GM18868 (cell line): ENCODE data around the gene PPP2R5E.
"Not testable (repeated sequence)": the region's sequence is repeated elsewhere in the genome, so short reads cannot be mapped to it uniquely, and the experiment has no call there.

ENCODE experiments used
- ATAC-seq: cut with Tn5 transposase; IDR thresholded peaks from one replicate; pipeline ENCODE4 v1.9.1; 2021; ENCODE audit warnings: mild to moderate bottlenecking, moderate library complexity; ENCODE audit not compliant: unreplicated experiment

Gene PPP2R5E

DNA sequence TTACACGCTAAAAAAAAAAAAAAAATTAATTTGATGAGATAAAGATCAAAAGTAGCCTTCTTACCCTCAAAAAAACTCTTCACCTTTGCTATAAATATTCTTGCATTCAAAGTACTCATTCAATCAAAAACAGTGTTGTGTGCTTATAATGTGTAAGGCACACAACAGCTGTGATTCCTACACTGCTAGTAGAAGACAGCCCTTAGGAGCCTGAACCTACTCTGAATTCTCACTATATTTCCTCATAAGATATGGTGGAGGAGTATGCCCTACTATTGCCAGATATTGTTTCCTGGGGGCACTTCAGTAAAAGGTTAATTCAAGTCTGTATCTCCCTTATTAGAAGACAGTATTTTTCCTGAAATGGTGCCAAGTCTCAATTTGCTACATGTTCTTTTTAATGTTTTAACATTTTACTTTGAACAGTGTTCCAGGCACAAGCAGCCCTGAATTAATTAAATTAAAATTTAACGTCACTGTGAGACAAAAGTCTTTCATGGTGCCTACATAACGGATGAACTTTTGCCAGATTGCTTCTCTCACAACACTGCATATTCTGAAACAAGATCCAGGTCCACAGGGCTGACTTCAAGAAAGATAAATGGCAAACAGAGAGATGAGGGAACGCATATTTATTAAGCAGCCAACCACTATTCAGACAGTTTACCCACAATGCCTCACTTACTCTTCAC is 19.3 kb downstream of the PPP2R5E start:
- ATAC-seq, result no peak

DNA sequence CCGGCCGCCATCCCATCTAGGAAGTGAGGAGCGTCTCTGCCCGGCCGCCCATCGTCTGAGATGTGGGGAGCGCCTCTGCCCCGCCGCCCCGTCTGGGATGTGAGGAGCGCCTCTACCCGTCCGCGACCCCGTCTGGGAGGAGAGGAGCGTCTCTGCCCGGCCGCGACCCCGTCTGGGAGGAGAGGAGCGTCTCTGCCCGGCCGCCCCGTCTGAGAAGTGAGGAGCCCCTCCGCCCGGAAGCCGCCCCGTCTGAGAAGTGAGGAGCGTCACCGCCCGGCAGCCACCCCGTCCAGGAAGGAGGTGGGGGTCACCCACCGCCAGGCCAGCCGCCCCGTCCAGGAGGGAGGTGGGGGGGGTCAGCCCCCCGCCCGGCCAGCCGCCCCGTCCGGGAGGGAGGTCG is 20.7 kb downstream of the PPP2R5E start:
- not testable (repeated sequence) for ATAC-seq

DNA sequence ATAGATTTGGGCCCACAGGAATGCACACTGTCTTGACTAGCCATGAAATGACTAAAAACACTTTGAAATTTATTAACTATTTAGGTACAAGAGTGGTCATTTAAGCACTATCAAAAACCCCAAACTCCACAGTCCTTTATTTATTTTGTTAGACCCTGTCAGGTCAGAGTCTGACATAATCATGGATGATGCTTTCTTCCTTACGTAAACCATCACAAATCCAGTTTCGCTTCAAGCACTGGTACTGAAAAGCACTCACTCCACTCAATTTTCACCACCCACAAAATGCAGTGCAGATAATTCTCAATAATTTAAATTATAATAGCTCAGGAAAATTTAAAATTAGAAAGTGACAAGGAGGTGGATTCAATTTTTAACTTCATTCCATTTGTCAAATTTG is 25.8 kb downstream of the PPP2R5E start:
- no peak for ATAC-seq

DNA sequence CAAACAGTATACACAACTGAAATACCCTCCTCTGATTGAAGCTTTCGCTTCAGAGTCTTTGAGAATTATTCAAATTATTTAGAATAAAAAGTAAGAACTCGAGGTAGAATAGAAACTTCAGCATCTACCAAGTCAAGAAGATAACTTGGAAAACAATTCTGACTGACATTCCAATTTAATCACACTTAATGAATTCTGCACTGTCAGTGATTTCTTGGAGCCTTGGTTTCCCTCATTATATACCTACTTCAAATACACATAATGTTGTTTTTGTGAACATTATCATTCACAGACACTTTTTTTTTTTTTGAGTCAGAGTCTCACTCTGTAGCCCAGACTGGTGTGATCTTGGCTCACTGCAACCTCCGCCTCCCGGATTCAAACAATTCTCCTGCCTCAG is 27.9 kb downstream of the PPP2R5E start:
- no peak for ATAC-seq

DNA sequence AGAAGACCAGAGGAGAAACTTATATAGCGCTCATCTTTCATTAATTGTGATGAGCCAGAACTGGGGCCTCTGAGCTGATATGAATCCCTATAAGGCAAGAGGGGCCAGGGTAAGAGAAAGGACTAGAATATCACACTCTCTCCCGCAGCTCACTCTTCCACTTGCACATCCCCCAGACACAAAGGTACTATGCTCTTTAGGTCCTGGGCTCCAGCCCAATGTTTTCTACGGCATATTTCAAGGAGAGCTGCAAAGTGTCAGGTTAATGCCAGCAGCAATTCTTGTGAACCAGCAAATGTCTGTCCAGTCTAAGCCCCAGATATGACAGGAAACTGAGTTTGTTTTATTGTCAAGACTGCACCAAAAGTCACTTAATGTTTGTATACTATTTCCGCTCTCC is 29.4 kb downstream of the PPP2R5E start:
- no peak for ATAC-seq

DNA sequence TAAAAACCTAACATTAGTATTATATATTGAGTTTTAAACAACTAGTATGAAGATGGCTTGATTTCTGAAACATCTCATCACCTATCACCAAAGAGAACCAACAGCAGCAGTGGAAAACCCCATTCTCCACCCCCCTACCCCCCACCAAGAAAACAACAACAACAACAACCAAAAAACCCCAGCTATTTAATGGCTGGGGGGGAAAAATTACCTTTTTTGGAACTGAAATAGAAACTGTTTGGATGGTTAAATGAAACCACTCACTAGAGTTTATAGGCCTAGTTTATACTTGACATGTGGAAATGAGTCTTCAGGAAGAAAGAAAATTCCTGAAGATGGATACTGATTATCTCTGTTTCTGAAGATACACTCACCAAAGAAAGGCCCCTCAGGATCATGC is 30.3 kb downstream of the PPP2R5E start:
- peak; percentile 47 for ATAC-seq

DNA sequence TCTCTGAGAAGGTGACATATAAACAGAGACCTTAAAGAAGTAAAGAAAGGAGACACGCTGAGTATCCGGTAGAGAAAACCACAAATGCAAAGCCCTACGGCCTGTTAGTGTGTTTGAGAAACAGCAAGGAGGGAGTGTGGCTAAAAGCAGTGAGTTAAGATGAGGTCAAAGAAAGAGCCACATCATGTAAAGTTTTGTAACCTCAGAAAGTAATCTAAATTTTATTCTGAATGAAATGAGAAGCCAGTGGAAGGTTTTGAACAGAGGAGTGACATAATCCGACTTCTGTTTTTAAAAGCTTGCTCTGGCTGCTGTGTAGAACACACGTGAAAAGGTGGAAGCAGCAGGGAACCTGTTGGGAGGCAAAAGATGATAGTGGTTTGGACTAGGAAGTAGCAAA is 32.6 kb downstream of the PPP2R5E start:
- peak; percentile 63 for ATAC-seq

DNA sequence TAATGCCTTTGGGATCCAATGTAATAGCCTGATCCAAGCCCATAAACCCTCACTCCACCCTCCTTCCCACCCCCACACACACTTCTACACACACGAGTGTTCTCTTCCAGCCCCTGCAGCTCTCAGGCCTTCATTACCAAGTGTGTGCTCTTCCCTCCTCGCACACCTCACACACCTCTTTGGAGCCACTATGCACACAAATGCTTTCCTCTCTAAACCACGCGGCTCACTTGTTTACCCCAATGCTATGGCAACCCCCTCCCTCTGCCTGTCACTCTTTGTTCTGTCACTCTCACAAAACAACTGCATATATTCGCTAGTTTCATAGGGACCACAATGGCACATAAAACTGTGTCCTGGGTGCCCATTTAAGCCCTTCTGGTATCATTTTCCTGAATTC is 35.1 kb downstream of the PPP2R5E start:
- ATAC-seq, result no peak

DNA sequence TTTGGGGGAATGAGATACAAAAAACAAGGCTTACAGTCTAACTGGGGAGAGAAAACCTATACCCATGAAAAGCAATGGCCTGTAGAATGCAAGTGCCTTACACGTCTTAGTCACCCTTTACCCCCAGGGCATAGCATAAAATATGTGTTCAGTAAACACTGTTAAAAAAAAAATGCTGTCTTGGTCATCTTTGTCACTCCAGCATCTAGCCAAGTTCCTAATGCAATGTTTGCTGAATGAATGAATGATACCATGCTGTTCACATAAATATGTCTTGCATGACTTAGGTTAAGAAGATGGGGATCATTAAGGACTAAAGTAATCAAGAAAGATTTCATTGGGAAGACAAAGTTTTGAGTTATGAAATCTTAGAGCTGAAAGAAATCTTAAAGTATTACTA is 38.5 kb downstream of the PPP2R5E start:
- ATAC-seq, result no peak

DNA sequence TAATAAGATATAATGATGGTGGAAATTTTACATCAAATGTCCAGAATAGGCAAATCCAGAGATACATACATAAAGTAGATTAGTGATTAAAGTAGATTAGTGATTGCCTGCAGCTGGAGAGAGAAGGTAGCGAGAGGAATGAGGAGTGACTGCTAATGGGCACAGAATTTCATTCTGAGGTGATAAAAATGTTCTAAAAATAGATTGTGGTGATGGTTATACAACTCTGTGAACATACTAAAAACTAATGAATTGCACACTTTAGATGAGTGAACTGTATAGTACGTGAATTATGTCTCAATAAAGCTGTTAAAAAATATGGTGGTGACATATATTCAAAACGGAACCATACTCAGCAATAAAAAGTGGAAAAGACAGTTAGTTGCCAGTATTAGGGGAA is 41.7 kb downstream of the PPP2R5E start:
- no peak for ATAC-seq

DNA sequence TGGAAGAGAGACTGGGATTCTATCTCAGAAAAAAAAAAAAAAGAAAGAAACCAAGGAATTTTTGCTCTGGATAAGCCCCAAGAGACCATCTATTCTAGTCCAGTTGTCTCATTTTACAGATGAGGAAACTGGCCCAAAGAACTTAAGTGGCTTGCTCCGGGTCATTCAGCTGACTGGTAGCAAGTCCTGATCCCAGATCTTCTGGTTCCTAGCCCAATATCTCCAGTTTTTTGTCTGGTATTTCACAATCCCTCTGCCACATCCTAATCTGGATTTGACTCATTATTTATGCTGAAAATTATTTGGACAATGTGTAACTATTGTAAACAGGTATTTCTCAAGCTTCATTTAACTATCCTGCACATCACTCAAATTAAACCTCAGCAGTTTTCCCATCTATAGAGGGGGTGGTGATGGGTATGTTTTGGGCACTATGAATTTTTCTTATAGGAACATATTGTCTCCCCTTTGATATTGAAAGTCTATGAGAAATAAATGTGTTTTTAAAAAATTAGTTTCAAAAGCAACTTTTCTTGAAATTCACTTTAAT is 43.4 kb downstream of the PPP2R5E start:
- ATAC-seq, result no peak

DNA sequence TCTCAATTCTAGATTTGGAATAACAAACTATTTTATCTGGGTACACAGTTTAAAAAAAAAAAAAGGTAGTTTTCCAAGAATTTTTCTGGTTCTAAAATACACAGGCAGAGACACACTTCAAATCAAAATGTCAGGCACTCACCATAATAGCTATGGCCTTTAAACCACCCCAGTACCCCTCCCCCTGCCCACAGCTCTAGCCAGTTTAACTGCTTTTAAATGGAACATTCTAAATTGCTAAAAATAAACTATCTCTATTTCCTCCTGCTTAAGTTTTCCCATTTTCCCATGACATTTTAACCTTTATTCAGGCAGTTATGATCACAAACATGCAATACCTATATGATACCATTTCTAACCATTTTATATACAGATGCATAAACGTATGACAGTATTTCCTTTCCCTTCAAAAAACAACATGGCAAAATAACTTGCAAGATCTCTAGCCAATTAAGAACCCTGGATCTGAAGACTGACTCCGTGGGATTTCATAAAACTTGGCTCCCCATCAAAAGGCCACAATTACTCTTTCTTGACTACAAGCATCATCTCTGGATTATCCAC is 46.3 kb downstream of the PPP2R5E start:
- ATAC-seq, result no peak

DNA sequence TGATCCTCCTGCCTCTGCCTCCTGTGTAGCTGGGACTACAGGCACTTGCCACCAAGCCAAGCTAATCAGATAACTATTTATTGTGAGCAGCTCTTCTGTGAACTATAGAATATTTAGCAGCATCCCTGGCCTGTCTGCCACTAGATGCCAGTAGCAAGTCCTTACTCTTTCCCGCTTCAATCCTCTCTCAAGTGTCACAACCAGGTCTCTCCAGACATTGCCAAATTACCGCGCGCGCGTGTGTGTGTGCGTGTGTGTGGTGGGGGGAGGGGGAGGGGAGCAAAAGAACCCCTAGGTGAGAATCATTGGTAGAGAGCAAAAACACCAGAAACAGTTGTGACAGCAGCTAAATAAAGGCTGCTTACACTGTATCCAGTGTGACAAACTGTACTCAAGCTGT is 49.9 kb downstream of the PPP2R5E start:
- no peak for ATAC-seq

DNA sequence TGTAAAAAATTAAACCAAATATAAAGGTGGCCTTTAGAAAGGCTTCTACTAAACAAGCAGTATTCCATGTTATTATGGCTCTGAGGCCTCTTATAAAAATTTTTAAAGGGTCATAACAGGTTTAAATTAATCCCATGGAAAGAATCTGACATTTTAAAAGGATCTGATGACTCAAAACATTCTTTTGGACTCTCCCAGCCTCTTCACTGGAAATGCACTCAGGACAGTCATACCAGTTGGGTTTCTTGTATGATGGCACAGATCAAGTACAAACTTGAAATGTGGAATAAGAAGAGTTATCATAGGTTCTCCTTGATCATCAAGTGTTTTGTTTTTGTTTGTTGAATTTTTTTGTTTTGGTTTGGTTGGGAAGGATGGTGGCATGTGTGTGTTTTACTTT is 50.8 kb downstream of the PPP2R5E start:
- ATAC-seq, result no peak

DNA sequence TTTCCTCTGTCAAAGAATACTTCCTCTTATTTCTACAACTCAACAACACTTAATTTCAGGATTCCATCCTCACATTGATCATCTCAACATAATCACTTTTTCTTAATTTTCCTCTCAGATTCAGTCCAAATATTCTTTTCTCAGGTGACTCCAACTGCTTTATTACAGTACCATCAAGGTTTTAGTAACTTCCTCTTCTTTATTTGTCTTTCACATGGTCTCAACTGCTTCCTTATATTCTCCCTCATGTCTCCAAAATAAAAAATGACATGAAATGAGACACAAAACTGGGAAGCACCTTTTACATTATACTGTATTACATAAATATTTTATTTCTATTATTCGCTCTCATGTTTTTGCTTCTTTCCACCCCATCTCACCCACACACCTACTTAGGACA is 55.5 kb downstream of the PPP2R5E start:
- ATAC-seq, result no peak

DNA sequence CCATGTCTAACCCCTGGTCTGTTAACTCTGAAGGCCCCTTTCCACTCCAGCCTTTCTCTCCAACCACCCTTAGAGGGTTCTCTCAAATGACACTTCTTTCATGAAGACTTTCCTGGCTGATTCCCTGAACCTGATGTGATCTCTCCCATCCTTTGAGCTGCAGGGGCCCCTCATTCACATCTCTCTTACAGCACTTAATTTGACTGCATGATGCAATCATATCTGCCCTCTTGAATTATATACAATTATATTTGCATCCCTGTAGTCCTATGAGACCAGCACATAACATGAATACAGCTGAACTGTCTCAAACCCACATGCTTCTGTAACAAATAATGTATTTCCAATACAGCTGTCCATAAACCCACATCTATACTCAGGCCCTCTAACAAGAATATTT is 56.4 kb downstream of the PPP2R5E start:
- ATAC-seq, result no peak

DNA sequence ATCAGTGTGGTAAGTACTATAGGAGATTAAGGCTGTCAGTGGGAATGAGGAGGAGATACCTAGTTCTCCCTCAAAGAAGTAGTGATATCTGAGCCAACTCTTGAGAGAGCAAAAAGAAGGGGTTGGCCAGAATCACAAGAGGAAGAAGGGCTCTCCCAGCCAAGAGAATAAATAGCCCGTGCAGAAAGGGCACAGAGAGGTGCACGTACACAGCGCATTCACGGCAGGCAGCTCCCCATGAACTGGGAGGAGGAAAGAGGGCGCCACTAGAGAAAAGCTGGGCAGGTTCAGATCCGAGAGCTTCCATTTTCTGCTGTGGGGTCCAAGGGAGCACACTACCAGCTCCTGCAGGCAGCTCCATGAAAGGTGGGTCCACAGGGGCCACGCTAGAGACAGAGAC is 59.9 kb downstream of the PPP2R5E start:
- ATAC-seq, result no peak

DNA sequence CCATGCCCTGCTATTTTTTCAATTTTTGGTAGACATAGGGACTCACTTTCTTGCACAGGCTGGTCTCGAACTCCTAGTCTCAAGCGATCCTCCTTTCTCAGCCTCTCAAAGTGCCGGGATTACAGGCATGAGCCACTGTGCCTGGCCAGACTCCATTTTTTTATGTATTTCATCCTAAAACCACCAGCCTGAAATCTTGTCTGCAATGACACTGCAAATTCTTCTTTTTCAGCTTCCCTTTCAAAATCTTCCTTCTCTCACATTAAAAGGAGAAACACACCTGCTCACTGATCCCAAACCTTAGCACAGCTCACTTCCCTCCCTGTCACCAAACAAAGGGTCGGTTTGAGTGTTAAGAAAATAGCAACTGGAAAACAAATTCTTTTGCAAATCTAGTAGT is 62.6 kb downstream of the PPP2R5E start:
- ATAC-seq, result no peak

DNA sequence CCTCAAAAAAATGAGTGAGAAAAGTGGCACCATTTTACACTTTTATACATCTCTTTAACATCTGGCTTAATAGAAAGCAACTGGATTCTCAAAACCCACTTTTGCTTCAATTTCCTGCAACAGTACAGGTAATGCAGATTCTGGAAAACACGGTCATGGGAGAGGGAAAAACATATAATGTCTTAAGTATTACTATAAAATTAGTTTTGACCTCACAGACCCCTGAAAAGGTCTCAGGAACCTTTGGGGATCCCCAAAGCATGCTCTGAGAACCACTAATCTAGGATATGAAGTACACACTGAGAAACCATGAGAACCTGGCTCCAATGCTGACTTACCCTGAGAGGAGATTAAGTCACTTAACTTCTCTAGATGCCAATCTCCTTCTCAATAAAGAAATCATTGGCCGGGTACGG is 64.7 kb downstream of the PPP2R5E start:
- peak; percentile 83 for ATAC-seq

DNA sequence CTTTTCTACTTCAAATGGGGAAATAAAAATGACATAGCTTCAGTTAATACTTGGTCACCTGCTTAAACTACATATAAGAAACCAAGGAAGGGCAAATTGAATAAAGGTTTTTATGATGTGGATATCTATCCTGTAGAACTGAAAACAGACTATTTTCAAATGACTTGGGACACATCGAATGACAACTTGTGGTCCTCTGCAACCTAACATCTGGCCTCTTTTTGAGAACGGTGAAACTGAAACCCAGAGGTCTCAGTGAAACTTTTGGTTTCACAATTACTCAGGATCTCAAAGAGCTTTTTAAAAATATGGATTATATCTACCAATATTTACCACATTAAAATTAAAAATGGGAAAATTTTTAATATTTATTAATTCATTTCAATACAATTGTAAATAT is 65.2 kb downstream of the PPP2R5E start:
- peak; percentile 83 for ATAC-seq

DNA sequence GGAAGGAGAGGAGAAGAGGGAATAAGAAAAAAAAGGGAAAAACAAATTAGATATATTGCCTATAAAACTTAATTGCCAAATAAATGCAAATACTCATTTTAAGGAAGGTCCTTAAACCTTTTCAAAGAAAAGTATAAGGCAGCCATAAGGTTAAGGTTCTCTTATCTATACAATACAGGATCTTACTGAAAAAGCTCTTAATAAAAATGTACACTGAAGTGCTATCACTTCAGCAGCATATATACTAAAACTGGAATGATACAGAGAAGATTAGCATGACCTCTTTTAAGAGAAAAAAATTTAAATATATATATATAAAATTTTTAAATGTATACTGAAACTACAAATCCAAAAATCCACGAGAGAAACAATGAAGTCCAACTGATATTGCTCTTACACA is 65.6 kb downstream of the PPP2R5E start:
- no peak for ATAC-seq

DNA sequence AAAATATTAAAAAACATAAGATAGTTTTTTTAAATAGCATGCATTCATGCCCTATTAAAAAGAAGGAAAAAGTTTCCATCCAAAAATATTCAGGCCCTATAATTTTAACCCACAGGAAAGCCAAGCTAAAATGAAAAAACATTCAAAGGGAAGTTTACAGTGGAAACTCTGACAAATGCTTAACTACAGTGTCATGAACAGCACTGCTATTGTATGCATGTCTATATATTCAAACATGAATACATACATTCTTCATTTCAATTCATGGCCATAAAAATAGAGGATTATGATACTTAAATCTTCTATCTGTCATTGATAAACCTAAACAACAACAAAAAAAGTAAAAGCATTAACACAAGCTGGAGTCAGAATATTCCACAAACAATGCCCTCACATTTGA is 67.4 kb downstream of the PPP2R5E start:
- ATAC-seq, result no peak

DNA sequence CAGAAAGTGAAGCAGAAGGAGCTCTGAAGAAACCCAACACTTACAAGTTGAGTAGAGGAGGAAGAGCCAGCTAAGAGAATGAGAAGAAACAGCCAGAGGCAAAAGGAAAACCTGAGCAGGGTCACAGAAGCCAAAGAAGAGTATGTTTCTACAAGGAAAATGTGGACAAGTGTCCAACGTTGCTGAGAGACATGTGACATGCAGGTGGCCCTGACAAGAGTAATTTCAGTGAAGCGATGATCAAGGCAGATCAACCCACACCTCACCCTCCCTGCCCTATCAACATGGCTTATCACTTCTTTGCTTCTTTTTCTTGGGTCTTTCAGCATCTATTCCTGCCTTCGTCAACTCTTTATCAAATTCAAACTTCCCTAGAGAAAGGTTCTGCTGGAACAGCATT is 68.3 kb downstream of the PPP2R5E start:
- ATAC-seq, result no peak
